MM.1S (cell line): ENCODE measurements around the gene LHB.

ENCODE experiments used
- DNase-seq: peaks from one replicate; pipeline ENCODE4 v3.0.0-alpha.2; 2015
- H2AFZ ChIP-seq: fragments of 300-600 bp; sonication (generic); 2 replicates; pipeline ENCODE4 v1.6.0; 2016; ENCODE audit warnings: antibody characterized with exemption, low read length
- H3F3A ChIP-seq: fragments of 300-600 bp; sonication (generic); 2 replicates; pipeline ENCODE4 v1.6.1; 2016; ENCODE audit warnings: mild to moderate bottlenecking, antibody characterized with exemption, low read length, moderate library complexity, mixed read lengths; ENCODE audit not compliant: insufficient read depth
- H3K27ac ChIP-seq: fragments of 300-600 bp; sonication (generic); 2 replicates; pipeline ENCODE4 v1.5.1; 2016; ENCODE audit warnings: mild to moderate bottlenecking, low read length
- H3K27me3 ChIP-seq: fragments of 300-600 bp; sonication (generic); replicated peaks from 2 replicates; pipeline ENCODE4 v1.6.0; 2016; ENCODE audit warnings: low read length; ENCODE audit not compliant: insufficient read depth
- H3K36me3 ChIP-seq: fragments of 300-600 bp; sonication (generic); replicated peaks from 2 replicates; pipeline ENCODE4 v1.6.1; 2016; ENCODE audit warnings: mild to moderate bottlenecking, low read length, mixed read lengths; ENCODE audit not compliant: insufficient read depth
- H3K4me1 ChIP-seq: fragments of 300-600 bp; sonication (generic); 2 replicates; pipeline ENCODE4 v1.6.1; 2016; ENCODE audit warnings: low read length, mixed read lengths
- H3K4me2 ChIP-seq: fragments of 300-600 bp; sonication (generic); 2 replicates; pipeline ENCODE4 v1.6.0; 2016; ENCODE audit warnings: low read depth, low read length
- H3K4me3 ChIP-seq: fragments of 300-600 bp; sonication (generic); 2 replicates; pipeline ENCODE4 v1.5.1; 2016; ENCODE audit warnings: low read length, mixed read lengths
- H3K79me2 ChIP-seq: fragments of 300-600 bp; sonication (generic); 2 replicates; pipeline ENCODE4 v1.6.1; 2016; ENCODE audit warnings: mixed run types, low read length, mixed read lengths
- H3K9ac ChIP-seq: fragments of 300-600 bp; sonication (generic); 2 replicates; pipeline ENCODE4 v1.6.1; 2016; ENCODE audit warnings: low read length, mixed read lengths
- H3K9me2 ChIP-seq: fragments of 300-600 bp; sonication (generic); replicated peaks from 2 replicates; pipeline ENCODE4 v1.6.1; 2016; ENCODE audit warnings: mild to moderate bottlenecking, low read length, mixed read lengths; ENCODE audit not compliant: insufficient read depth
- H3K9me3 ChIP-seq: fragments of 300-600 bp; sonication (generic); replicated peaks from 2 replicates; pipeline ENCODE4 v1.6.1; 2016; ENCODE audit warnings: mild to moderate bottlenecking, low read length, mixed read lengths; ENCODE audit not compliant: insufficient read depth
- H4K20me1 ChIP-seq: fragments of 300-600 bp; sonication (generic); 2 replicates; pipeline ENCODE4 v1.6.1; 2016; ENCODE audit warnings: mild to moderate bottlenecking, low read length, moderate library complexity, mixed read lengths; ENCODE audit not compliant: insufficient read depth
- CTCF ChIP-seq: fragments of 300-600 bp; sonication (generic); IDR thresholded peaks from 2 replicates; pipeline ENCODE4 v1.5.1; 2016; ENCODE audit warnings: antibody characterized with exemption, low read length, mixed read lengths
- EZH2 ChIP-seq: fragments of 300-600 bp; sonication (generic); optimal IDR thresholded peaks from 2 replicates; pipeline ENCODE3; 2017; ENCODE audit warnings: low read depth, mild to moderate bottlenecking, antibody characterized with exemption, low read length, mixed read lengths
- EZH2phosphoT487 ChIP-seq: fragments of 300-600 bp; sonication (generic); IDR thresholded peaks from 2 replicates; pipeline ENCODE4 v1.6.1; 2018; ENCODE audit warnings: antibody characterized with exemption, low read length

The LHB gene

GRCh38 chr19:48988860-48989259 lies 28.0 kb downstream of the LHB start:
- Histone ChIP-seq H3K4me3 (no peak overlapping the region), H3K4me1 (peaks cover 6% of the 10 kb centered on the region), H2AFZ (no peak overlapping the region), H3K79me2 (peaks cover 32% of the 10 kb centered on the region), H3K27ac (no peak overlapping the region), H4K20me1 (no peaks in the 10 kb centered on the region), H3K36me3 (no peaks in the 10 kb centered on the region), H3K9ac (no peak overlapping the region), H3F3A (no peaks in the 10 kb centered on the region), H3K9me2 (no peaks in the 10 kb centered on the region), H3K27me3 (no peaks in the 10 kb centered on the region), H3K9me3 (no peaks in the 10 kb centered on the region), H3K4me2 (no peak overlapping the region)
- no peak for DNase-seq
- TF ChIP-seq EZH2 = no peak
- TF ChIP-seq EZH2phosphoT487 = no peak
- no peak for TF ChIP-seq CTCF

- no peak for TF ChIP-seq EZH2phosphoT487
- no peak for TF ChIP-seq CTCF
- no peak for TF ChIP-seq EZH2
- peaks cover 6% of the 10 kb centered on the region for H3K4me1 ChIP-seq
- H3K4me2 ChIP-seq = no peak overlapping the region
- H3K9me3 ChIP-seq = no peaks in the 10 kb centered on the region
- no peak overlapping the region for H3K9ac ChIP-seq
- no peak overlapping the region for H2AFZ ChIP-seq
- H3K36me3 ChIP-seq = no peaks in the 10 kb centered on the region
- H4K20me1 ChIP-seq = no peaks in the 10 kb centered on the region
- H3K27me3 ChIP-seq = no peaks in the 10 kb centered on the region
- no peak overlapping the region for H3K4me3 ChIP-seq
- H3K79me2 ChIP-seq = peaks cover 30% of the 10 kb centered on the region
- H3F3A ChIP-seq = no peaks in the 10 kb centered on the region
- H3K9me2 ChIP-seq = no peaks in the 10 kb centered on the region
- no peak overlapping the region for H3K27ac ChIP-seq
- no peak for DNase-seq
These were observed 28.6 kb downstream of the LHB start for GRCh38 chr19:48988286-48988685.

- Histone ChIP-seq H3K79me2 (peaks cover 22% of the 10 kb centered on the region), H2AFZ (no peak overlapping the region), H3F3A (no peaks in the 10 kb centered on the region), H3K36me3 (no peaks in the 10 kb centered on the region), H3K27me3 (no peaks in the 10 kb centered on the region), H3K27ac (no peak overlapping the region), H3K9me3 (no peaks in the 10 kb centered on the region), H4K20me1 (no peaks in the 10 kb centered on the region), H3K4me3 (no peak overlapping the region), H3K9ac (no peak overlapping the region), H3K4me2 (no peak overlapping the region), H3K9me2 (no peaks in the 10 kb centered on the region), H3K4me1 (peaks cover 6% of the 10 kb centered on the region)
- TF ChIP-seq EZH2 = no peak
- no peak for TF ChIP-seq CTCF
- TF ChIP-seq EZH2phosphoT487 = no peak
- no peak for DNase-seq
These were observed 29.6 kb downstream of the LHB start for GRCh38 chr19:48987323-48987722.
